GM13977 (cell line): ENCODE data around the gene RFX2.

Experiments used
- DNase-seq: peaks from one replicate; pipeline ENCODE4 v3.0.0; 2012; ENCODE audit warnings: low spot score
- CTCF ChIP-seq: IDR thresholded peaks from 2 replicates; pipeline ENCODE4 v1.5.1; 2012; ENCODE audit warnings: mild to moderate bottlenecking, control low read depth; ENCODE audit not compliant: insufficient read depth; ENCODE audit errors: extremely low read depth, missing control alignments
- in situ Hi-C: fragments of 300-500 bp; cut with MboI; formaldehyde crosslinking; loops from one replicate; pipeline ENCODE4 v1.12.0; 2022; ENCODE audit warnings: low sequenced_read_pairs, low pct_unique_long_range_greater_than_20kb, mixed read lengths, inconsistent platforms; ENCODE audit not compliant: unreplicated experiment

The RFX2 gene

GRCh38 chr19:6048793-6049405, 61.4 kb downstream of the RFX2 start:
- peak; percentile 93 for TF ChIP-seq CTCF
- DNase-seq = peak; percentile 92
- in situ Hi-C loops = no loop called here

- DNase-seq = no peak
- TF ChIP-seq CTCF = no peak
- in situ Hi-C loops = no loop called here
Measured at GRCh38 chr19:6048348-6048747, 62.0 kb downstream of the RFX2 start.

GRCh38 chr19:6047741-6048251, 62.5 kb downstream of the RFX2 start:
- in situ Hi-C loops = no loop called here
- peak; percentile 65 for DNase-seq
- TF ChIP-seq CTCF = peak; percentile 53

GRCh38 chr19:6047256-6047655, 63.0 kb downstream of the RFX2 start:
- in situ Hi-C loops = no loop called here
- TF ChIP-seq CTCF = no peak
- DNase-seq = no peak

GRCh38 chr19:6045108-6045507, 65.2 kb downstream of the RFX2 start:
- in situ Hi-C loops = no loop called here
- TF ChIP-seq CTCF = no peak
- no peak for DNase-seq

- DNase-seq = no peak
- no peak for TF ChIP-seq CTCF
- in situ Hi-C loops = no loop called here
Measured at GRCh38 chr19:6044056-6044805, 66.1 kb downstream of the RFX2 start.
